ENCODE data around the gene DRGX. TPM values are rescaled to one million over a fixed set of nuclear protein-coding genes. Genes with fewer than 3 reads are reported as not detected.

The DRGX gene
- total RNA-seq, 4 donors from 2014 or later = 0.14 TPM; not detected in 3

DNA sequence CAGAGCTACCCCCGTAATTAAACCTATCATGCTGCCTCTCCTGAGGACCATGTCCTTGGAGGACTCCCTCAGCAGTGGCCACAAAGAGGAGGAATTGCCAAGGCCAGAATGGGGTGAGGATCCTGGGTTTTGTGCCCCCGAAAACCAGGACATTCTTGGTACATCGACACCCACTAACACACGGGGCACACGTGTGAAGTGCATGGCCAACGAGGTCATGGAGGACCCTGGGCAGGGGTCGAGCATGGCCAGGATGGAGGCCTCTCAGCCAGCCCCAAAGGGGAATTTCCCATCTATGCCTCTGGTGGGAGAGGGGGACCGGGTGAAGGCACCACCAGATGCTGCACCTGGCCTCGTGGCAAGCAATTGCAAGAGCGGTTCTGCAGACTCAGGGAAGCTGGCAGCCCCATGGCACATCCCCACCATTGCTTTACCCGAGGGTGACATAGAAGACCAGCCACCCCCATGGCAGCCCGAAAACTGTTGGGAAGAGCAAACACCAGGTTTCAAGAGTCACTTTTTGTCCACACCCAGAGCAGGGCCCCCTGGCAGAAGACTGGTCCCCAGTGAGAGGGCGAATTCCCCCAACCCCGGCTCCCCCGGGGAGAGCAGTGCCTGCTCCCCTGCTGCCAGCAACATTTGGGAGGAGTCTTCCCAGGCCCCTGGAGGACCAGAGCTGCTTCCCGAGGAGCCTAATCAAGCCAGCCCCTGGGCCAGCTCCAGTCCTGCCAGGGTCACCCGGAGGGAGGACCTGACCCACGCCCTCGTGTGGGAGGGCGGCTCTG lies 70.6 kb downstream of the DRGX start:
- intact Hi-C loops (cut with DNase I; ENCODE audit: low total_unique reads) = no loop called here
- DNase-seq = no peak
- TF ChIP-seq, protein P1, sequence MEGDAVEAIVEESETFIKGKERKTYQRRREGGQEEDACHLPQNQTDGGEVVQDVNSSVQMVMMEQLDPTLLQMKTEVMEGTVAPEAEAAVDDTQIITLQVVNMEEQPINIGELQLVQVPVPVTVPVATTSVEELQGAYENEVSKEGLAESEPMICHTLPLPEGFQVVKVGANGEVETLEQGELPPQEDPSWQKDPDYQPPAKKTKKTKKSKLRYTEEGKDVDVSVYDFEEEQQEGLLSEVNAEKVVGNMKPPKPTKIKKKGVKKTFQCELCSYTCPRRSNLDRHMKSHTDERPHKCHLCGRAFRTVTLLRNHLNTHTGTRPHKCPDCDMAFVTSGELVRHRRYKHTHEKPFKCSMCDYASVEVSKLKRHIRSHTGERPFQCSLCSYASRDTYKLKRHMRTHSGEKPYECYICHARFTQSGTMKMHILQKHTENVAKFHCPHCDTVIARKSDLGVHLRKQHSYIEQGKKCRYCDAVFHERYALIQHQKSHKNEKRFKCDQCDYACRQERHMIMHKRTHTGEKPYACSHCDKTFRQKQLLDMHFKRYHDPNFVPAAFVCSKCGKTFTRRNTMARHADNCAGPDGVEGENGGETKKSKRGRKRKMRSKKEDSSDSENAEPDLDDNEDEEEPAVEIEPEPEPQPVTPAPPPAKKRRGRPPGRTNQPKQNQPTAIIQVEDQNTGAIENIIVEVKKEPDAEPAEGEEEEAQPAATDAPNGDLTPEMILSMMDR (IDR thresholded peaks at IDR 0.05) = no peak
- no peak for TF ChIP-seq POLR2A (IDR thresholded peaks at IDR 0.05)
- H3K36me3 ChIP-seq = no peaks in the 10 kb centered on the region
- no peaks in the 10 kb centered on the region for H3K4me1 ChIP-seq
- no peaks in the 10 kb centered on the region for H3K27me3 ChIP-seq
- H3K27ac ChIP-seq = no peak overlapping the region
- H3K9me3 ChIP-seq = no peaks in the 10 kb centered on the region
- H3K4me3 ChIP-seq = no peak overlapping the region

- TF ChIP-seq, protein P1 (IDR thresholded peaks at IDR 0.05) = no peak
- no peak for TF ChIP-seq POLR2A (IDR thresholded peaks at IDR 0.05)
- DNase-seq = no peak
- intact Hi-C loops (cut with DNase I; ENCODE audit: low total_unique reads) = no loop called here
- Histone ChIP-seq H3K4me1 (no peaks in the 10 kb centered on the region), H3K4me3 (no peak overlapping the region), H3K27ac (no peak overlapping the region), H3K36me3 (no peaks in the 10 kb centered on the region), H3K27me3 (no peaks in the 10 kb centered on the region), H3K9me3 (no peaks in the 10 kb centered on the region)
These were observed 71.2 kb downstream of the DRGX start for GRCh38 chr10:49324711-49325110.

- TF ChIP-seq, protein P1 (IDR thresholded peaks at IDR 0.05) = no peak
- no peak for TF ChIP-seq POLR2A (IDR thresholded peaks at IDR 0.05)
- H3K27me3 ChIP-seq = no peaks in the 10 kb centered on the region
- intact Hi-C loops (cut with DNase I; ENCODE audit: low total_unique reads) = no loop called here
- H3K9me3 ChIP-seq = no peaks in the 10 kb centered on the region
- no peak for DNase-seq
- no peaks in the 10 kb centered on the region for H3K36me3 ChIP-seq
- H3K4me3 ChIP-seq = no peak overlapping the region
- H3K27ac ChIP-seq = no peak overlapping the region
- no peaks in the 10 kb centered on the region for H3K4me1 ChIP-seq
These were observed 72.0 kb downstream of the DRGX start for GRCh38 chr10:49323896-49324270.

DNA sequence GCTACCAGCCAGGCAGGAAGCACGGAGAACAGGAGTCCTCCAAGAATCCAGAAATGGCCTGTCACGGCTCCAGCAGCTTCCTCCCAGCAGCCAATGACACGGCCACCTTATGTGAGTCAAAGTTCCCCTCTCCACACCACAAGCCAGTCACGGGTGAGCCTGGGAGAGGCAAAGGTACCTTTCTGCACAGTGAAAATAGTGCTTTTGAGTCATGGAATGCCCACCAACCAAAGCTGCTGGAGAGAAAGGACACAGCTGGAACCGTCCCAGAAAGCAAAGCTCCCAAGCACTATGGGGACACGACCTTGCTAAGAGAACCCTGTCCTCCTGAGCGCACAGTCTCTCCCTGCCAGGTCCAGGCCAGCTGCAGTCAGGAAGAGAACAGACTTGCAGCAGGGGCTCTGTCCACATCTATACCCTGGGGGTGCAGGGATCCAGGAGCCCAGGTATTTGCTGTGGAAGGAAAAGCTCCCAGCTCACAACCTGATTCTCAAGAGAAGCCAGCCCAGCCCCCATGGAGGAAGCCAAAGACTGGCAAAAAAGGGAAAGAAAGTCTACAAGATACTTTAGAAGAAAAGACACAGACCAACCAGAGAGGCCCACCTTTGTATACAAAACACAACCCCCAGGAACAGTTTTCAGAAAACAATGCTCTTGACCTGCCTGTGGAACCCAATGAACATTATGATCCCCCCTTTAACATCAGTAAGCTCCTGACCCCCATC lies 72.6 kb downstream of the DRGX start:
- H3K4me1 ChIP-seq = no peaks in the 10 kb centered on the region
- H3K27me3 ChIP-seq = no peaks in the 10 kb centered on the region
- intact Hi-C loops (cut with DNase I; ENCODE audit: low total_unique reads) = no loop called here
- TF ChIP-seq POLR2A (IDR thresholded peaks at IDR 0.05) = no peak
- TF ChIP-seq, protein P1 (IDR thresholded peaks at IDR 0.05) = no peak
- H3K4me3 ChIP-seq = no peak overlapping the region
- no peaks in the 10 kb centered on the region for H3K9me3 ChIP-seq
- no peak overlapping the region for H3K27ac ChIP-seq
- H3K36me3 ChIP-seq = no peaks in the 10 kb centered on the region
- DNase-seq = no peak

All from uterus (tissue), 4 donors.